Measurements from ENCODE around the gene ACAP1.

DNA sequence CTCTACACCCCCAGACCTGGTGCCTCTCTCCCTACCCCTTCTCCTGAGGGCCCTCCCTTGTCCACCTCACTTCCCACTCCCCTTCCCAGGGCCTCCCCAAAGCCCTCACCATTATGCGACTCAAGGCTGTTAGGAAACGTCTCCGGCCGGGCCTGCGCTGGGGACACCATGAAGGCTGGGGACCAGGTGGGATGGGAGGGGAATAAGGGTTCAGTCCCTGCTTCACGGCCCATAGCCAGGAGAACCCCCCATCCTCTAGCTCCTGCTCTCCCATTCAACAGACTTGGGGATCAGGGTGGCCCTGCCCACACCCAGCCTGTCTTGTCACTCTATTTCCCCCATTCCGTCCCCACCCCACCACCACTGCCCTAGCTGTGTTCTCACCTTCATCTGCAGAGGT, 9.3 kb upstream of the ACAP1 start:
- TF ChIP-seq PPARA (CRISPR knock-in tag; IDR thresholded peaks at IDR 0.05; ENCODE audit: borderline replicate concordance): no peak
- TF ChIP-seq POU6F1 (CRISPR knock-in tag; IDR thresholded peaks at IDR 0.05; ENCODE audit: borderline replicate concordance, low read depth): no peak
- TF ChIP-seq ESRRG (CRISPR knock-in tag; IDR thresholded peaks at IDR 0.05): no peak
- TF ChIP-seq TCF4 (CRISPR knock-in tag; IDR thresholded peaks at IDR 0.05; ENCODE audit: borderline replicate concordance): no peak
- TF ChIP-seq TSHZ2 (CRISPR knock-in tag; IDR thresholded peaks at IDR 0.05): no peak
- TF ChIP-seq OSR1 (CRISPR knock-in tag; IDR thresholded peaks at IDR 0.05): no peak
- no peak for TF ChIP-seq RARB (CRISPR knock-in tag; IDR thresholded peaks at IDR 0.05)
- no peak for TF ChIP-seq ZNF70 (CRISPR knock-in tag; IDR thresholded peaks at IDR 0.05)
- no peak for TF ChIP-seq PATZ1 (CRISPR knock-in tag; IDR thresholded peaks at IDR 0.05; ENCODE audit: borderline replicate concordance)
- TF ChIP-seq ZFP3 (CRISPR knock-in tag; IDR thresholded peaks at IDR 0.05): no peak
- no peak for TF ChIP-seq ZC3H10 (CRISPR knock-in tag; IDR thresholded peaks at IDR 0.05)

Measured in SK-N-SH treated with all-trans-retinoic acid at 6 μM for 48 hours (cell line).